Measurements from ENCODE around the gene GLRA3. TPM values are rescaled to one million over a fixed set of nuclear protein-coding genes. Genes with fewer than 3 reads are reported as not detected.

GLRA3 gene
- polyA plus RNA-seq, 1 experiment = not detected

- Histone ChIP-seq H3K27me3 (ENCODE audit: control insufficient read depth, insufficient read depth, low read length) (no peaks in the 10 kb centered on the region), H3K36me3 (ENCODE audit: control insufficient read depth, insufficient read depth, low read length) (no peaks in the 10 kb centered on the region), H3K4me3 (ENCODE audit: low read depth, low read length) (no peak overlapping the region)
- TF ChIP-seq, protein P1, sequence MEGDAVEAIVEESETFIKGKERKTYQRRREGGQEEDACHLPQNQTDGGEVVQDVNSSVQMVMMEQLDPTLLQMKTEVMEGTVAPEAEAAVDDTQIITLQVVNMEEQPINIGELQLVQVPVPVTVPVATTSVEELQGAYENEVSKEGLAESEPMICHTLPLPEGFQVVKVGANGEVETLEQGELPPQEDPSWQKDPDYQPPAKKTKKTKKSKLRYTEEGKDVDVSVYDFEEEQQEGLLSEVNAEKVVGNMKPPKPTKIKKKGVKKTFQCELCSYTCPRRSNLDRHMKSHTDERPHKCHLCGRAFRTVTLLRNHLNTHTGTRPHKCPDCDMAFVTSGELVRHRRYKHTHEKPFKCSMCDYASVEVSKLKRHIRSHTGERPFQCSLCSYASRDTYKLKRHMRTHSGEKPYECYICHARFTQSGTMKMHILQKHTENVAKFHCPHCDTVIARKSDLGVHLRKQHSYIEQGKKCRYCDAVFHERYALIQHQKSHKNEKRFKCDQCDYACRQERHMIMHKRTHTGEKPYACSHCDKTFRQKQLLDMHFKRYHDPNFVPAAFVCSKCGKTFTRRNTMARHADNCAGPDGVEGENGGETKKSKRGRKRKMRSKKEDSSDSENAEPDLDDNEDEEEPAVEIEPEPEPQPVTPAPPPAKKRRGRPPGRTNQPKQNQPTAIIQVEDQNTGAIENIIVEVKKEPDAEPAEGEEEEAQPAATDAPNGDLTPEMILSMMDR (IDR thresholded peaks at IDR 0.05; ENCODE audit: insufficient read depth, low read depth, low read length) = no peak
- POLR2A ChIA-PET = no interaction called here
- CTCF ChIA-PET = no interaction called here
- no peak for DNase-seq (ENCODE audit: low read depth)
These were observed 236.6 kb downstream of the GLRA3 start for GRCh38 chr4:174592256-174592984.

- H3K36me3 ChIP-seq (ENCODE audit: control insufficient read depth, insufficient read depth, low read length) = no peaks in the 10 kb centered on the region
- no peak for DNase-seq (ENCODE audit: low read depth)
- H3K27me3 ChIP-seq (ENCODE audit: control insufficient read depth, insufficient read depth, low read length) = no peaks in the 10 kb centered on the region
- ChIA-PET CTCF (no interaction called here), POLR2A (no interaction called here)
- TF ChIP-seq, protein P1 (IDR thresholded peaks at IDR 0.05; ENCODE audit: insufficient read depth, low read depth, low read length) = no peak
- no peak overlapping the region for H3K4me3 ChIP-seq (ENCODE audit: low read depth, low read length)
These were observed 237.6 kb downstream of the GLRA3 start for GRCh38 chr4:174591243-174592021.

- TF ChIP-seq, protein P1 (IDR thresholded peaks at IDR 0.05; ENCODE audit: insufficient read depth, low read depth, low read length) = no peak
- Histone ChIP-seq H3K27me3 (ENCODE audit: control insufficient read depth, insufficient read depth, low read length) (no peaks in the 10 kb centered on the region), H3K36me3 (ENCODE audit: control insufficient read depth, insufficient read depth, low read length) (no peaks in the 10 kb centered on the region), H3K4me3 (ENCODE audit: low read depth, low read length) (no peak overlapping the region)
- POLR2A ChIA-PET = no interaction called here
- no peak for DNase-seq (ENCODE audit: low read depth)
- CTCF ChIA-PET = interaction anchor here (0.9 kb wide), 1 partner anchor 15 kb away, joined by 3 read pairs; no protein-coding TSS in a partner anchor
These were observed 238.7 kb downstream of the GLRA3 start for GRCh38 chr4:174590336-174590735.

Other genes starting within 250 kb of the GLRA3 start
- not detected in 2 replicates for gene ADAM29, start 89.1 kb upstream of the GLRA3 start, polyA plus RNA-seq (2011; rRNA removed)